Neural crest cell (in vitro differentiated cells): ENCODE results near the gene EIPR1. TPM values are rescaled to one million over a fixed set of nuclear protein-coding genes. Genes with fewer than 3 reads are reported as not detected.

Experiments
- DNase-seq: peaks from one replicate; pipeline ENCODE4 v3.0.0; 2021; ENCODE audit warnings: low read depth, mixed read lengths, low spot score
- H3K27ac Mint-ChIP-seq: one replicate; pipeline ENCODE4 v1.8.0; 2021; ENCODE audit warnings: mild to moderate bottlenecking, mixed read lengths; ENCODE audit not compliant: unreplicated experiment
- H3K27me3 Mint-ChIP-seq: 2 replicates; pipeline ENCODE4 v1.8.0; 2021; ENCODE audit warnings: low read depth, mild to moderate bottlenecking, mixed read lengths
- H3K36me3 Mint-ChIP-seq: 2 replicates; pipeline ENCODE4 v1.8.0; 2021; ENCODE audit warnings: low read depth, mild to moderate bottlenecking, mixed read lengths
- H3K4me1 Mint-ChIP-seq: 2 replicates; pipeline ENCODE4 v1.8.0; 2021; ENCODE audit warnings: mixed read lengths
- H3K4me3 Mint-ChIP-seq: one replicate; pipeline ENCODE4 v1.8.0; 2021; ENCODE audit warnings: mild to moderate bottlenecking, mixed read lengths
- H3K9me3 Mint-ChIP-seq: 2 replicates; pipeline ENCODE4 v1.8.0; 2021; ENCODE audit warnings: mixed read lengths
- CTCF ChIP-seq: fragments of 200-600 bp; sonication (generic); conservative IDR thresholded peaks from 2 replicates; pipeline ENCODE4 v1.5.0; 2021; ENCODE audit warnings: antibody characterized with exemption, mild to moderate bottlenecking
- total RNA-seq: library from RNA; stranded (reverse); gene quantifications from 2 replicates; pipeline ENCODE4 v1.2.1, GENCODE V29; 2021

EIPR1 gene
- total RNA-seq, 1 donor from 2014 or later: 33.0 TPM

GRCh38 chr2:3243804-3244203 is 133.8 kb downstream of the EIPR1 start:
- Mint-ChIP-seq H3K27me3 (no peaks in the 10 kb centered on the region), H3K4me1 (no peaks in the 10 kb centered on the region), H3K36me3 (peaks cover 2% of the 10 kb centered on the region), H3K4me3 (no peak overlapping the region), H3K27ac (no peak overlapping the region), H3K9me3 (peaks cover 2% of the 10 kb centered on the region)
- DNase-seq: no peak
- no peak for TF ChIP-seq CTCF

GRCh38 chr2:3242747-3243369 is 134.8 kb downstream of the EIPR1 start:
- H3K36me3 Mint-ChIP-seq: no peaks in the 10 kb centered on the region
- no peak overlapping the region for H3K4me3 Mint-ChIP-seq
- no peaks in the 10 kb centered on the region for H3K27me3 Mint-ChIP-seq
- no peak for DNase-seq
- H3K9me3 Mint-ChIP-seq: no peaks in the 10 kb centered on the region
- H3K4me1 Mint-ChIP-seq: no peaks in the 10 kb centered on the region
- TF ChIP-seq CTCF: no peak
- peak overlapping the region; percentile 67 for H3K27ac Mint-ChIP-seq

- H3K27me3 Mint-ChIP-seq: no peaks in the 10 kb centered on the region
- H3K4me3 Mint-ChIP-seq: no peak overlapping the region
- H3K27ac Mint-ChIP-seq: no peak overlapping the region
- DNase-seq: no peak
- H3K4me1 Mint-ChIP-seq: no peaks in the 10 kb centered on the region
- no peaks in the 10 kb centered on the region for H3K9me3 Mint-ChIP-seq
- no peak for TF ChIP-seq CTCF
- H3K36me3 Mint-ChIP-seq: peaks cover 1% of the 10 kb centered on the region
These were observed 135.5 kb downstream of the EIPR1 start for GRCh38 chr2:3241971-3242746.

- no peak for TF ChIP-seq CTCF
- H3K27me3 Mint-ChIP-seq: no peaks in the 10 kb centered on the region
- H3K4me1 Mint-ChIP-seq: no peaks in the 10 kb centered on the region
- H3K9me3 Mint-ChIP-seq: no peaks in the 10 kb centered on the region
- peaks cover 3% of the 10 kb centered on the region for H3K36me3 Mint-ChIP-seq
- H3K27ac Mint-ChIP-seq: no peak overlapping the region
- H3K4me3 Mint-ChIP-seq: no peak overlapping the region
- no peak for DNase-seq
These were observed 138.4 kb downstream of the EIPR1 start for GRCh38 chr2:3238951-3239841.

GRCh38 chr2:3236300-3237045 is 141.1 kb downstream of the EIPR1 start:
- Mint-ChIP-seq H3K4me1 (no peaks in the 10 kb centered on the region), H3K4me3 (no peak overlapping the region), H3K27ac (no peak overlapping the region), H3K36me3 (peaks cover 15% of the 10 kb centered on the region), H3K27me3 (no peaks in the 10 kb centered on the region), H3K9me3 (no peaks in the 10 kb centered on the region)
- TF ChIP-seq CTCF: no peak
- no peak for DNase-seq
